GM18508 (cell line): ENCODE measurements around the gene CDNF.
"Not testable (repeated sequence)": the region's sequence is repeated elsewhere in the genome, so short reads cannot be mapped to it uniquely, and the experiment has no call there.

Experiments
- ATAC-seq: cut with Tn5 transposase; IDR thresholded peaks from one replicate; pipeline ENCODE4 v1.9.1; 2021; ENCODE audit warnings: moderate number of reproducible peaks; ENCODE audit not compliant: insufficient read depth, unreplicated experiment

CDNF gene

DNA sequence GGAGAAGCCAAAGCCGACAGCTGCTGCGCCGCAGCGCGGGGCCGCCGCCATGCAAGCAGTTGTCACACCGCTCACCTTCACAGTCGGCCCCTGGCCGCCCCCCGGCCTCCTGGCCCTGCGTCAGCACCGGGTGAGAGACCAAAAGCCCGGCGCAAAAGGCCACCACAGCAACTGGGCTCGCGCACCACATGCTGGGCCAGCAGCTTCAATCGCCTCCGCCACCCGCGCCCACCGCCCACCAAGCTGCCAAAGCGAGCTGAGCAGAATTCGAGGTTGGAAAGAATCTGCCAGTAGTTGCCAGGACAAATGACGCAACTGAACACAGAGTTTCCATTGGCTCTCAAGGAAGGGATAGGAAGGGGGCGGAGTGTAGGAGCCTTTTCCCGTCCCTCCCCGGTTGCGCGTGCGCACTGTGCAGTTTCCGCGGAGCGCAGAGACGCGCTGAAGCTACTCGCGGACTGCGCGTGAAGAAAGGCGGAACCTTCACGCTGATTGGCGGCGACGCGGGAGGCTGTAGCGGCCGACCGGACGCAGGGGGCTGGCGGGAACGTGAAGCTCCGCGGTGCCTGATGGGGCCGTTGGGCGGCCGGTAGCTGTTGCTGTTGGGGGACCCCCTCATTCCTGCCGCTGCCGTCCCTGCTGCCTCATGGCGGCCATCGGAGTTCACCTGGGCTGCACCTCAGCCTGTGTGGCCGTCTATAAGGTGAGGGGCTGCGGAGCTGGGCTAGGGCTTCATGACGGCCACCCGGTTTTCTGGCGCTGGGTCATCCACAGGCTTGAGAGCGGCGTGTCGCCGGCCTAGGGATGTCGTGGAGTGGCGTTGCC, at the start of gene CDNF, which contains the start of the genes HSPA14 and MSANTD7:
CDNF (minus strand) TSS at position 281 of the 825 bp plus-strand sequence; CDS start at position 190, 91 bp downstream.
HSPA14 (plus strand) TSS at position 550 of the 825 bp plus-strand sequence; CDS start at position 647, 97 bp downstream.
MSANTD7 (plus strand) TSS at position 550 of the 825 bp plus-strand sequence. CDS start 3,979 bp downstream, outside the sequence.
- ATAC-seq, result peak; percentile 88

DNA sequence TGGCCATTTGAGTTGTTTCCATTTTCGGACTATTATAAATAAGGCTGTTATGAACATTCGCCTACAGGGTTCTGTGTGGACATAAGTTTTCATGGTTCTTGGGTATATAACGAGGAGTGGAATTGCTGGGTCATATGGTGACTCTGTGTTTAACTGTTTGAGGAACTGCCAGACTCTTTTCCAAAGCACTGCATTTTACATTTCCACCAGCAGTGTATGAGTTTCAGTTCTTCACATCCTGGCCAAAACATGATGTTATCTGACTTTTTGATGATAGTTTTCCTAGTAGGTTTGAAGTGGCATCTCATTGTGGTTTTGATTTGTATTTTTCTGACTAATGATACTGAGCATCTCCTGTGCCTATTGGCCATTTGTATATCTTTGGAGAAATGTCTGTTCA, 46.2 kb upstream of the CDNF start:
- ATAC-seq, result no peak

DNA sequence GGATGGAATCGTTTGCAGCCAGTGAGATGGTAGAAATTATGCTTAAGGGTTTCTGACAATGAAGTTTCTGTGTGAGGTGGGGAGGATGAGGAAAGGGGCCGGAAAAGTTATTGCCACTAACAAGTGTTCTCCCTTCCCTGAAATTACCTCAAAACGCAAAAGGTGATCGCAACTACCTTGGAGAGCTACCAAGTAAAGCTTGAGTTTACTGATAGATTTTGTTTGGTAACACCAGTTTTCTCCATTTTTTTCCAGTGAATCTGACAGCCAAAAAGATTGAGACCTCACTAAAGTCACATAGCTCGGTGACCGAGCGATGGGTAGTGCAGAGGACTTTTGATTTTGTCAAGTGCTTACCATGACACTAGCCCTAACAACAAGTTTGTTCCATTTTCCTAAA, 42.4 kb upstream of the CDNF start:
- ATAC-seq, result no peak

DNA sequence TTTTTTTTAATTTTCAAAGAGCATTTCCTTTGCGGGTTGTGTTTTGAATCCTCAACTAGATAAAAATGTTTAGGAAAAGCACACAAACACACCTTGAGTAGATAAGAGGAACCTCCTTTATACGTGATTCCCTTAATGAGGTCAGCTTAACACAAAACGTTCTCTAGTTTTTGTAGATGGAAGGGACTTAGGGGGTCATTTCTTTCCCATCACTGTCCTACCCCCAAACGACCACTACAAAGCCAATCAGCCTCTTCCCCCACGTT, 42.0 kb upstream of the CDNF start:
- no peak for ATAC-seq

DNA sequence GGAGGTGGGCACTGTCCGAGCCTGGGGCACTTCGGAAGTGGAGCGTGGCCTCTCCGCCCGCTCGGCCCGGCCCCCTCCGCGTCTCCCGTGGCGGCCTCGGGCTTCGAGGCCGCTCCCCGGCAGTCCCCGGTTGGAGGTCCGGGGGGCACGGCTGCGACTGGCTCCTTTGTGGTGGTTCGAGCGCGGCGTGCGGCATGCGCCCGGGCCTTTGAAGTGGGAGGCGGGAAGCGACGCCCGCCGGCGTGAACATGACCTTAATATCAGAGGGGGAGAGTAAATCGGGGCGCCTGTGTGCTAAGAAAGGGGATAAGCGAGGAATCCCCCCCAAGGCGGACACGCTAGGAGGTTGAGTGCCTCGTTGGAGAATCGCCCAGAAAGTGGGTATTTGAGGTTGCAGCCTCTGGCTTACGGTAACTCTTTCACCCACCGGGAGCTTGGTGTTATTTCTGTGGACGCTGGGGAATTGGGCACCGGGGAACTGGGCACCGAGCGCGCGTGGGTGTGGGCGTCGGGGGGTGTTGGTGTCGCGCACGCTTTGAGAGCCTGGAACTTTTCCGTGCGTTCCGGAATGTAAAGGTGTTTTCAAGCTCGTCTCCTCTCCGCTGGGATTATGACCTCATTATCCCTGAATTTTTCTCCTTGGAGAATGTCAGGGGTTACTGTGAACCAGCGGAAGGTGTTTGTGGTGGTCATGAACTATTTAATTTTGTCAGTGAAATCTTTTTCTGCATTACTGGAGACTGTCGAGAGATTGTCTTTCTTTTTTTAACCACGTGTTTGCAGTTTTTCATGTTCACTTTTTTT, 41.5 kb upstream of the CDNF start:
- no peak for ATAC-seq

DNA sequence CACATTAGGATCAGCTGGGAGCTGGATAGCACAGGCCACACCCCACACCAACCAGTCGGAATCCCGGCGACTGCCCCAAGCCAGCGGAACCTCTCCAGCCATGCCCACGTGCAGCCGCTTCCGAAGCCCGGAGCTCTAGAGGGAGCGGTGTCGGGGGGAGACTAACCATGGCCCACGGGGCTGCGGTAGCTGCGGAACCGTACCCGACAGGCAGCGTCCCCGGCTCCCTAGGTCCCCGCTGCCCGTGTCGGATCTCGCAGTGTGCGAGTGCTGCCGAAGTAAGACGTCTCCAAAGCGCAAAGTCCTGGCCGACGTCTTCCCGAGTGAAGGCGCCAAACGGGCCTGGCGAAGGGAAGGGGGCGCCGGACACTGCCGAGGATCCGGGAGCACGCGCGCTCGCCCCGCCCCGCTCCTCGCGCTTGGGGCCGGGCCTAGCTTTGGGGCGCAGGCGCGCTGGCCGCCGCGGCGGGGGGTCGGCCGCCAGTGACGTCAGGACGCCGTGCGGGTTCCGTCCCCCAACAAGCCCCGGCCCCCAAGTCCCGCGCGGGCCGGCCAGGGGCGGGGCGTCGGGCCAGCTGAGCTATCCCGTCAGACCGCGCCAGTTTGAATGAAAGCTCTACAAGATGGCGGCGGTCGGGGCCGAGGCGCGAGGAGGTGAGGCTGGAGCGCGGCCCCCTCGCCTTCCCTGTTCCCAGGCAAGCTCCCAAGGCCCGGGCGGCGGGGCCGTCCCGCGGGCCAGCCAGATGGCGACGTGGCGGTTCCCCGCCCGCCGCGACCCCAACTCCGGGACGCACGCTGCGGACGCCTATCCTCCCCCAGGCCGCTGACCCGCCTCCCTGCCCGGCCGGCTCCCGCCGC, 40.7 kb upstream of the CDNF start, which contains the start of gene SUV39H2:
SUV39H2 (plus strand) TSS at position 601 of the 858 bp plus-strand sequence; CDS start at position 624, 23 bp downstream.
- peak; percentile 70 for ATAC-seq

DNA sequence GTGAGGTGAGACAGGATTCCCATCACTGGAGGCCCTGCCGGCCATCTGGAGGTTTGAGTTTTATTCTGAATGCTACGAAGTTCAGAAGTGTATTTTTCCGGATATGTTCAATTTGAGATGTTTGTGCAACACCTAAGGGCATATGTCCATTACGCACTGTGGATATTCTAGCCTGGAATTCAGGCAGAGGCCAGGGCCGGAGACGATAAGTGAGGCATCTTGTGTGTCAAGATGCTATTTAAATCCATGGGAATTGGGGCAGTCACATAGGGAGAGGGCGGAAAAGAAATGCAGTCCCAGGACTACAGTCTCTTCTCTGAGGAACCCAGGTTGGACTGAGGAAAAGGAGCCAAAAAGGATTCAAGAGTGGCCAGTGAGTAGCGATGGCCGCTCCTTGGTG, 38.9 kb upstream of the CDNF start:
- ATAC-seq, result no peak

DNA sequence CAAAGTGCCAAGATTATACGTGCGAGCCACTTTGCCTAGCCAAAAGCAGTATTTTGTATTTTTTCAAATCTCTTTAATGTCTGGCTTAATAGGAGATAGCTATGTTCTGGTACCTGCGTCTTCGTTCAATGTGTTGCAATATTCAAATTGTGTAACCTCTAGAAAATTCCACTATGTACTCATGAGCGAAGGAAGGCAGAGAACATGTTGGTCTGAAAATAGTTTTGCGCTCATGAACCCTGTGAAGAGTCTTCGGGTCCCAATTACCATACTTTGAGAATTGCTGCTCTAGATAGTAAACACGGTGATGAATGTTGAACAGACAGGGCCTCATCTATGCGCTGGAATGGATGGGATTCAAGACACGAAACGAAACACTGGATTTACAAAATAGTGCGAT, 38.1 kb upstream of the CDNF start:
- no peak for ATAC-seq

DNA sequence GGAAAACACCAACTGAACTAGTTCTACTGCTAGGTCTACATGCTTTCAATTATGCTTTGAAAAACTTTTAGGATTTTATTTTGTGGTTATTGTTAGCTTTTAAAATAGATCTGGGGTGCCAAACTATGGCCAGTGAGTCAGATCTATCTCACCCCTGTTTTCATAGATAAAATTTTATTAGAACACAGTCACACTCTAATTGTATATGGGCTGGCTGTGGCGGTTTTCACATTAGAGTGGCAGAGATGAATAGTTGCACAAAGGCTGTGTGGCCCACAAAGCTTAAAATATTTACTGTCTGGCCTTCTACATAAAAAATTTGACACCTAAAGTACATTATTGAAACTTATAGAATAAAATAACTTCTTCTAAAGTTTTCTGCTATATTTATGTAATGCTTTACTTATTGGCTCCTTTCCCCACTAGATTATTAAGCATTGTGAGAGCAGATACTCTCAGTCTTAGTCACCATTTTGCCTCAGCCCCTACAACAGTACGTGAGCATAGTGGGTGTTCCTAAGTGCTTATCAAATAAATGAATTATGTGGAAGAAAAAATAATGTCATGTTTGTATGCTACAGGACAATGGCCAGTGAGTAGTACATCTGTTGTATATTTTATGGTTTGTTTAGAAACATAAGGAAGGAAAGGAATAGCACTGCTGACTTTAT, 35.4 kb upstream of the CDNF start:
- no peak for ATAC-seq

DNA sequence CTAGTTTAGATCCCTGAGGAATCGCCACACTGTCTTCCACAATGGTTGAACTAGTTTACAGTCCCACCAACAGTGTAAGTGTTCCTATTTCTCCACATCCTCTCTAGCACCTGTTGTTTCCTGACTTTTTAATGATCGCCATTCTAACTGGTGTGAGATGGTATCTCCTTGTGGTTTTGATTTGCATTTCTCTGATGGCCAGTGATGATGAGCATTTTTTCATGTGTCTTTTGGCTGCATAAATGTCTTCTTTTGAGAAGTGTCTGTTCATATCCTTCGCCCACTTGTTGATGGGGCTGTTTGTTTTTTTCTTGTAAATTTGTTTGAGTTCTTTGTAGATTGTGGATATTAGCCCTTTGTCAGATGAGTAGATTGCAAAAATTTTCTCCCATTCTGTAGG, 27.0 kb upstream of the CDNF start:
- not testable (repeated sequence) for ATAC-seq

DNA sequence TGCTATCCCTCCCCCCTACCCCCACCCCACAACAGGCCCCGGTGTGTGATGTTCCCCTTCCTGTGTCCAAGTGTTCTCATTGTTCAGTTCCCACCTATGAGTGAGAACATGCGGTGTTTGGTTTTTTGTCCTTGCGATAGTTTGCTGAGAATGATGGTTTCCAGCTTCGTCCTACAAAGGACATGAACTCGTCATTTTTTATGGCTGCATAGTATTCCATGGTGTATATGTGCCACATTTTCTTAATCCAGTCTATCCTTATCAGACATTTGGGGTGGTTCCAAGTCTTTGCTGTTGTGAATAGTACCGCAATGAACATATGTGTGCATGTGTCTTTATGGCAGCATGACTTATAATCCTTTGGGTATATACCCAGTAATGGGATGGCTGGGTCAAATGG, 26.6 kb upstream of the CDNF start:
- not testable (repeated sequence) for ATAC-seq

DNA sequence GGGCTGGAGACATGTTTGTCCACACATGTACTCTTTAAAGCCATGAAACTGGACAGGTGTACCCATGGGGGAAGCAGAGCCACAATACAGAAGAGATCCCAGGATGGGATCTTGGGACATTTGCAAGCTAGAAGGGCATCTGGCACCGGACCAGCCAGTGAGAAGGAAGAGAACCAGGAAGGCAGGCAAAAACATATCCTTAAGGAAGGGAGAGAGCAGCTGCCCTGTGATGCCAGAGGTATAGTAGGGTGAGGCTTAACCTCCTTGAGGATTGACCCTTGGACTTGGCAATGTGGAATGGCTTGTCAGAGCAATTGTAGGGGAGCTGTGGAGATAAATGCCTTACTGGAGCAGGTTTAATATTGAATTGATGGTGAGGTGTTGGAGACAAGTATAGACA, 23.0 kb upstream of the CDNF start:
- ATAC-seq, result no peak

DNA sequence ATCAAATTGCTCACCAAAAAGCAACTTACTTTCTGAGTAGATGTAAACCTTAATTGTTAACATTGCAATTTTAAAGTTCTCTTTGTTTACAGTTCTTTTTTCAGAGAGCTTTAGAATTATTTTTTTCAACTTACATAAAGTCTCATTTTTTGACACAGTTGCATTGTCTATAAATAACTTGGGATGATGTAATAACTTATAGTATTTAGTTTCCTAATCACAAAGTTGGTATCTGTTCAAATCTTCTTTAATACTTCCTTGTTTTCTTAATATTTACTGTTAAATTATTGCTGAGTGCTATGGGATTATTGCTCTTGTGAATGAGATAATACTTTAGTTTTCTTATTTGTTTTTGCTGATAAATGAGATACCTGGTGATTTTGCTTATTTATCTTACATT, 21.9 kb upstream of the CDNF start:
- no peak for ATAC-seq

DNA sequence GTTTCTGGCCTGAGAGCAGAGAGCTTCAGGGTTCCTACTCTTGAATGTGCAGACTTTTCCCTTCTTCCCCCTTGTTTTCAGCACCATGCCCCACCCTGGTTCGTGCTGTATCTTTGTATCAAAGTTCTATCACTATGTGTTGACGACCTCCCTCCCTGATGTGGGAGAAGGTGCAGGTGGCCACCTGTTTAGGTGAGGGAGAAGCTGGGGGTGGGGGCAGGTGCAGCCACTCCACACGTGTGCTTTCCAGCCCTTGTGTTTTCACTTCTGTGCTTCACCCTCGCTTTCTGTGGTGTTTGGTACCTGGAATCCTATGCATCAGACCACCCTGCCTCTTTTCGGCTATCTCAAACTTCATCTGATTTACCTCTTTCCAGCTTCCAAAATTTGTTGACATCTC, 21.2 kb upstream of the CDNF start:
- no peak for ATAC-seq

DNA sequence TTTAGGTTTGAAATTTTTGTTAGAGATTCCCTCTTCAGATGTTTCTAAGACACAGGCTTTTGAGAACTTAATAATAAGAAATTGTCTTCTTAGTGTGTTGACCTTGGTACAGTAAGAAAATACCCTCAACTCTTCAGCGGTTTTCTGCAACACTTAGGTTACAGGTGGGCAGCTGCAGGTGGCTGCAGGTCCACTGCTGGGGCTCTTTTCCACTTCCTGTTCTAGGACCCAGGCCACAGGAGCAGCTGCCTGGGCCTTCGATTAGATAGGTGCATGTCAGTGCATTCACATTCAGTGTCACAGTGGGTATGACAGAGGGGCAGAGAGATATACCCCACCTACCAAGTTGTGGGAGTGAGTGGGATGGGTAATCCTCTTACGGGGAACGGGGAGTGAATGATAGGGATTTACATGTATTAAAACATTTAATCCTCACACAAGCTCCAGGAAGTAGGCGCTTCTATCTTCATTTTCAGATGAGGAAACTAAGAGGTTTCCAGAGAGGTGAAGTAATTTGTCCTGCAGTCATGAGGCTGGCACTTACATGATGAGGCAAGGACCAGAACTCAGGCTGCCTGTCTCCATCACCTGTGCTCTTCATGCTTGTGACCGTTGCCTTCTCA, 20.6 kb upstream of the CDNF start:
- ATAC-seq, result no peak

DNA sequence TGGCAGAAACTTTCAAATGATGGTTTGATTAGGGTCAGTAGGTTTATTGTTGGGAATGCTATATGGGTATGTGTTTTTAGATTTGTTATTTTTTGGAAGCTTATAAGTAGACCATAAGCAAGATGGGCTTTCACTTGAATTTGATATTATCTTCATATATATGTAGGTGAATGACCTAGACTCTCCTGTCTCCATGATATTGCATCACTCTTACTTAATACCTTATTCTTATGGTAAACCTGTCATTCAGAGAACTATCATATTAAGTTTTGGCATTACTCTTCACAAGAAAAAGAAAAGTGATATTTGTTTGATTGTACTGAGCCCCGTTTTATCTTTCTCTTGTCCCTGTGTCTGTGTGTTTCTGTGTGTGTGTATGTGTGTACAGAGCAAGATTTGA, 17.6 kb upstream of the CDNF start:
- no peak for ATAC-seq

DNA sequence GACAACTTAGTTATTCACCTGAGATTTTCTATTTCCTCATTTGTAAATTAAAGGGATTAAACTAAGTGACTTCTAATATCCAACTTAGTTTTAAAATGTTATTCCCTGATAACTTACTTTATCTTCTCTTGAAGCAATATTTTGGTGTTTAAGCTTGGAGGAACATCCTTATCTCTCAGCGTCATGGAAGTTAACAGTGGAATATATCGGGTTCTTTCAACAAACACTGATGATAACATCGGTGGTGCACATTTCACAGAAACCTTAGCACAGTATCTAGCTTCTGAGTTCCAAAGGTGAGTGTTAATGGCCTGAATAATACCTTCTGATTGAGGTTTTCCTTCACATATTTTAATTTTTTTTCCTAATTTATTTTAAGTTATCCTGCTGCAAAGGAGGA, 14.4 kb upstream of the CDNF start:
- ATAC-seq, result no peak

DNA sequence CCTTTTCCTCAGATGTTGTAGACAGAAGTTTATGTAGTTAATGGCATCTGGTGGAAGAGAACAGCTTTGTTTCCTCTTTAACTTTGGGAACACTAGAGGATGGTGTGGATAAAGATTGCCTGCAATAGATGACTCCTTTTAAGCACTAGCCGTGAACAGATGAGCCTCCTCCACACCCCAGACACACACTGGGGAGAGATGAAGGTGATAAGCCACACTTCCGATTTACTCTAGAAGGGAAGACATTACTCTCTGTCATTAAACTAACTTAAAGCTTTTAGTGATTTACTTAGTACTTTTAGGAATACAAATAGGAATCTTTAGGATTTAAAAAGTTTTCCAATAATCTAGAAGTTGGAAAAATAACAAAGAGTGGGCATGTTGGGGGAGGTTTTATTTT, 7.1 kb upstream of the CDNF start:
- ATAC-seq, result no peak

DNA sequence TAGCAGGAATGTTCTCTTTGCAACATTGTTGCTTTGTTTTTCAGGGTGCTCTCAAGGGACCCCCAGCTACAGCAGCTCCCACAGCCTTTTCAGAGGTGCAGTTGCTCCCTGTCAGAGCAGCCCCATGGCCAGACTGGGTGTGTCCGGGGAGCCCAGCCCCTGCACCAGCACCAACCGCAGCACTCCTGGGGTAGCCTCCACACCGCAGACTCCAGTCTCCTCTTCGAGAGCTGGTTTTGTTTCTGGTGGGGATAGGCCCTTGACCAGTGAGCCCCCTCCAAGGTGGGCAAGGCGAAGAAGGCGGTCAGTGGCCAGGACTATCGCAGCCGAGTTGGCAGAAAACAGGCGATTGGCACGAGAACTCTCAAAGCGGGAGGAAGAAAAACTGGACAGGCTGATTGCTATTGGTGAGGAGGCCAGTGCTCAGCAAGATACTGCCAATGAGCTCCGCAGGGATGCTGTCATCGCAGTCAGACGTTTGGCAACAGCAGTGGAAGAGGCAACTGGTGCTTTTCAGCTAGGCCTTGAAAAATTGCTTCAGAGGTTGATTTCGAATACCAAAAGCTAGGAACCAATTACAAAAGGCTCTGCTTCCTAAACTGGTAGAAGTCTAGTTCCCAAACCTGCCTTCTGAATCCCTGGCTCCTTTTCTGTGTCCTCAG, 5.6 kb upstream of the CDNF start:
- ATAC-seq, result no peak
